Measurements from ENCODE around the gene HTT. TPM values are rescaled to one million over a fixed set of nuclear protein-coding genes. Genes with fewer than 3 reads are reported as not detected.

The HTT gene
- polyA plus RNA-seq, 2 of the 4 experiments (the other 2 are of a cell fraction) = 14.5 to 16.9 TPM

- no peak overlapping the region for H3K4me2 ChIP-seq
- WGBS (ENCODE audit: missing lambda C conversion rate) = 81% methylated on average over 9 of the region's 9 CpGs
- ChIA-PET CTCF (no interaction called here), POLR2A (no interaction called here)
- H3K4me3 ChIP-seq = no peak overlapping the region
- DNase-seq (ENCODE audit: low read depth in 1 of 2, low spot score in 1 of 2) (no peak), FAIRE-seq (no peak), ATAC-seq (no peak)
- H3K9me3 ChIP-seq = no peaks in the 10 kb centered on the region
- H3K4me1 ChIP-seq = no peaks in the 10 kb centered on the region
- TF ChIP-seq BHLHE40 (IDR thresholded peaks at IDR 0.05; ENCODE audit: low read depth, low read length) (no peak), TFCP2L1 (CRISPR knock-in tag; IDR thresholded peaks at IDR 0.05) (no peak), MAFK (IDR thresholded peaks at IDR 0.05; ENCODE audit: partially characterized antibody) (no peak), EP300 (IDR thresholded peaks at IDR 0.05) (no peak)
- H3K27ac ChIP-seq = no peak overlapping the region
Observed at GRCh38 chr4:3244747-3245146, 170.3 kb downstream of the HTT start.

GRCh38 chr4:3245676-3246075, 171.2 kb downstream of the HTT start:
- WGBS (ENCODE audit: missing lambda C conversion rate) = no CpG with 5 or more reads among the region's 6 CpGs
- ATAC-seq = no peak

GRCh38 chr4:3246458-3247398, 172.2 kb downstream of the HTT start:
- no peak overlapping the region for H3K4me3 ChIP-seq
- H3K4me1 ChIP-seq = no peaks in the 10 kb centered on the region
- H3K27ac ChIP-seq = no peak overlapping the region
- no peak for FAIRE-seq
- H3K4me2 ChIP-seq = no peak overlapping the region
- ATAC-seq = peak; percentile 42 to 58; a peak in 3 of 6 replicates
- no peak for TF ChIP-seq CTCF (IDR thresholded peaks at IDR 0.05)
- no peak for TF ChIP-seq TFCP2L1 (CRISPR knock-in tag; IDR thresholded peaks at IDR 0.05)
- no peak for TF ChIP-seq EHF (CRISPR knock-in tag; IDR thresholded peaks at IDR 0.05)
- TF ChIP-seq ATOH8 (CRISPR knock-in tag; IDR thresholded peaks at IDR 0.05; ENCODE audit: low read depth) = no peak
- TF ChIP-seq SMC3 (IDR thresholded peaks at IDR 0.05) = no peak
- TF ChIP-seq NFE2L2 (conservative IDR thresholded peaks at IDR 0.05; ENCODE audit: low read length) = no peak
- TF ChIP-seq NPAS2 (CRISPR knock-in tag; IDR thresholded peaks at IDR 0.05; ENCODE audit: borderline replicate concordance) = no peak
- no peak for TF ChIP-seq FOXS1 (CRISPR knock-in tag; IDR thresholded peaks at IDR 0.05)
- no peak for TF ChIP-seq MAFK (IDR thresholded peaks at IDR 0.05; ENCODE audit: partially characterized antibody)
- TF ChIP-seq RFX5 (IDR thresholded peaks at IDR 0.05) = no peak
- TF ChIP-seq BCL3 (IDR thresholded peaks at IDR 0.05) = no peak
- TF ChIP-seq TP53 (CRISPR knock-in tag; IDR thresholded peaks at IDR 0.05) = no peak
- ChIA-PET CTCF (interaction anchor here (0.6 to 1.5 kb wide), 3 partner anchors 9 to 87 kb away, joined by 3 read pairs; no protein-coding TSS in a partner anchor), POLR2A (no interaction called here)
- no peak for DNase-seq (ENCODE audit: low read depth in 1 of 2, low spot score in 1 of 2)
- H3K9me3 ChIP-seq = no peaks in the 10 kb centered on the region
- WGBS (ENCODE audit: missing lambda C conversion rate) = 100% methylated on average over 2 of the region's 16 CpGs

More at GRCh38 chr4:3245676-3246075, 171.2 kb downstream of the HTT start:
- DNase-seq (ENCODE audit: low read depth in 1 of 2, low spot score in 1 of 2) (no peak), FAIRE-seq (no peak)
- H3K4me3 ChIP-seq = no peak overlapping the region
- ChIA-PET CTCF (interaction anchor here (0.6 to 1.2 kb wide), 2 partner anchors 52 to 86 kb away, joined by 3 read pairs; no protein-coding TSS in a partner anchor), POLR2A (no interaction called here)
- no peak for TF ChIP-seq ATOH8 (CRISPR knock-in tag; IDR thresholded peaks at IDR 0.05; ENCODE audit: low read depth)
- no peaks in the 10 kb centered on the region for H3K9me3 ChIP-seq
- H3K27ac ChIP-seq = no peak overlapping the region
- no peak overlapping the region for H3K4me2 ChIP-seq
- no peaks in the 10 kb centered on the region for H3K4me1 ChIP-seq
